ENCODE data around the gene OPN5.
"Not testable (repeated sequence)": the region's sequence is repeated elsewhere in the genome, so short reads cannot be mapped to it uniquely, and the experiment has no call there.

- TF ChIP-seq CTCF (IDR thresholded peaks at IDR 0.05; ENCODE audit: low read depth, low read length); POLR2A (IDR thresholded peaks at IDR 0.05; ENCODE audit: extremely low read depth, insufficient read length): not testable (repeated sequence)
These were observed 36.6 kb upstream of the OPN5 start for GRCh38 chr6:47745269-47745668.
